GM18499 (cell line): ENCODE results near the gene TMEM198.
A peak's percentile ranks its signal among the peaks of the same experiment; 100 is the strongest.

Source experiments
- ATAC-seq: cut with Tn5 transposase; IDR thresholded peaks from one replicate; pipeline ENCODE4 v1.9.1; 2021; ENCODE audit warnings: moderate number of reproducible peaks; ENCODE audit not compliant: insufficient read depth, unreplicated experiment

The TMEM198 gene

DNA sequence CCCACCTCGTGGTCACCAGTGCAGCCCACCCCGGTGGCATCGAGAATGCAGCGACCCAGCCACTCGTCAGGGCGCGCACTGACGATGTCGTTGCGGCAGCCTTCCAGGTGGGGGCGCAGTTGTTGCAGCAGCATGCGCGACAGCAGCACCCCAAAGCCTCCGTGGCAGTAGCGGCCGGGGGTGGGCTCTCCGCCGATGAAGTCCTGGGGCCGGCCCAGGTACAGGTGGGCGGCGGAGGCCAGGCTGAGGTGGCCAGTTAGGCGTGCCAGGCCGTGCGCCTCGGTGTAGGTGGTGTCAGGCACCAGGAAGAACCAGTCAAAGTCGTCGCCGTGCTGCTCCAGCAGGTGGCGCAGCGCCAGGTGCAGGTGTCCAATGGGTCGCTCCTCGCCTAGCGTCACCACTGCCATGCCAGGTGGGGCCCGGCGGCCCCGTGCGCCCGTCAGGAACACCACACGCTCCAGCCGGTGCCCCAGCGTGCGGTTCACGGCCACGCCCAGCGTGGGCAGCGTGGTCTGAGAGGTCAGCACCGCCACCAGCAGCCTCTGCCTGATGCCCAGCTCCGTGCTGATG, 2.1 kb upstream of the TMEM198 start:
- peak; percentile 46 for ATAC-seq

DNA sequence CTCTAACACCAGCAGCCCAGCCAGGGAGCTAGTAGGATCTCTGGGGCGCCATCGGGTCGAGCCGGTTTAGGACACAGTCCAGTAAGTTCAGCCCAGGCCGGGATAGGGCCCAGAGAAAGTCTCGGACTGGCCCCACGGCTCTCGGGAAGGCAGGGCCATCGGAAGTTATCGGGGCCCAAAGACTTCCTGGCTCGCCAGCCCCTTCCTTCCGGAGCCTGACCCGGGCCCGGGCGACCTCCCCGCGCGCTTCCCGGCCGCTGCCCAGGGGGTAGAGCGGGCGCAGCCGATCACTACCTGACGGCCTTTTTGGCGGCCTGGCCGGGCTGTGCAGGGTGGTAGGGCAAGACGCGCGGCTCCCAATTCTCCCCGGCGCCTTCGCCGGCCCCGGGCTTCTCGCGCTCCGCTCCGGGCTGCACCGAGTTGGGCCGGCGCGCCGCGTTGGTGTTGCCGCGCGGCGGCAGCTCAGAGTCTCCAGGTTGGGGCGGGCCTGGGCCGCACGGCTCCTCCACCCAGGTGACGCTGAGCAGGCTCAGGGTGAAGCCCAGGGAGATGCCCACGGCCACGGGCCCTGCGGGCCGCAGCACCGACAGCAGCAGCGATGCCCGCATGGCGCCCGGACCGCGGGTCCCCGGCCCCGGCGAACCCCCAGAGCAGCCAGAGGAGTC, 765 bp upstream of the TMEM198 start:
- peak; percentile 4 for ATAC-seq

DNA sequence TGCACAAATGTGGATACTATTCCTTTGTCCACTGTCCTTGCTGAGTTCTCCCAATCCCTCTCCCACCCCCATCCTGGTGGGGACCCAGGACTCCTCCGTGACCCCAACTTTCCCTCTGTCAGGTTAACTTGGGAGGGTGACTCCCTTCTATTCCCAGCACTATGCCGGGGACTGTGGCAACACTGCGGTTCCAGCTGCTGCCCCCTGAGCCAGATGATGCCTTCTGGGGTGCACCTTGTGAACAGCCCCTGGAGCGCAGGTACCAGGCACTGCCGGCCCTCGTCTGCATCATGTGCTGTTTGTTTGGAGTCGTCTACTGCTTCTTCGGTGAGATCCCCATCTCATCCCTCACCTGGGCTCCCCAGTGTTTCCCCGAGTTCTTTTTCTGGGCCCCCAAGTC, 739 bp downstream of the TMEM198 start:
- no peak for ATAC-seq

DNA sequence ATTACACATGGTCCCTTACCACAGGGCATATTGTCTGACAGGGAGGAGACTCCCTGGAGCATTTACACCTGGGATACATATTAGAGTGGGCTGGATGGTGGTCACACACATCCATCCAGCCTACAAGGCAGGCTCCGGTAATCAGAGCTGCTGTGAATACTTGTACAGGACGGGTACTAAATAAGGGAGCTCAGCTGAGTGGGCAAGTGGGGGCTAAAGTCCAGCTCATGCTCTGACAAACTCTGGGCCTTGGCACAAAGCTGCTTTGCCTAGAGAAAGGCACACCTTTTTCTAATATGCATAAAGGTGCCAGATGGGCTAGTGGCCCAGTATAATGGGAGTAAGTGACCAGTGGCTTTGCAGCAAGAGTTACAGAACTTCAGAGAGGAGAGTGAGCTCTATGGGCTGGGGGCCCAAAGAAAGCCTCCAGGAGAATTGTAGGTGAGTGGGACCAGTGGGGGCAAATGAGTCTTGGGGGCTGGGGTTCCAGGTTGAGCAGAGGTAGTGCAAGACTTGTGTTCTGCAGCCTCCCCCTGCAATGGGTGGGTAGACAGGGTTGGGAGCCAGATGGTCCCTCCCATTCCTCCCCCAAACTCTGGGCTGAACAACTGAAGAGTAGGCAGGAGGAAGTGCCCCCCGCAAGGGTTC, 1.6 kb downstream of the TMEM198 start:
- ATAC-seq, result no peak

DNA sequence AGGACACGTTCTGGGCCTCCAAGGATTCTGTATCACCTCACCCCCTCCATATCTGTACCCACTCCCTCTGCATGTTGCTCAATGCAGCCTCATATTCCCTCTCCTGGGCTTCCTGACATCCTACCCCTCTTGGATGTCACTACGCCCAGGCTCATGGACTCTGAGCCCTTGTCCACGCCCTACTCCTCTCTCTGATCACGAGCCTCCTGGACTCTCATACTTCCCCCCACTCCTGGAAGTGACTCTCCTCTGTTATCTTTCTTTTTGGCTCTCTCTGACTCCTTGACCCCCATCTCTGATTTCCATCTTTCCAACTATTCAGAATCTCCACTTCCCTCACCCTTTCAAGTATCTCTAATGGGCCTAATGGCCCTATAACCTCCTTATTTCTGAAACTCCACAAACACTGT, 2.1 kb downstream of the TMEM198 start:
- ATAC-seq, result no peak

DNA sequence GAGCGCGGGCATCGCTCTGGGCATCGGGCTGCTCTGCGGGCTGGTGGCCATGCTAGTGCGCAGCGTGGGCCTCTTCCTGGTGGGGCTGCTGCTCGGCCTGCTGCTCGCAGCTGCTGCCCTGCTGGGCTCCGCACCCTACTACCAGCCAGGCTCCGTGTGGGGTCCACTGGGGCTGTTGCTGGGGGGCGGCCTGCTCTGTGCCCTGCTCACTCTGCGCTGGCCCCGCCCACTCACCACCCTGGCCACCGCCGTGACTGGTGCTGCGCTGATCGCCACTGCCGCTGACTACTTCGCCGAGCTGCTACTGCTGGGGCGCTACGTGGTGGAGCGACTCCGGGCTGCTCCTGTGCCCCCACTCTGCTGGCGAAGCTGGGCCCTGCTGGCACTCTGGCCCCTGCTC, 3.8 kb downstream of the TMEM198 start:
- no peak for ATAC-seq

DNA sequence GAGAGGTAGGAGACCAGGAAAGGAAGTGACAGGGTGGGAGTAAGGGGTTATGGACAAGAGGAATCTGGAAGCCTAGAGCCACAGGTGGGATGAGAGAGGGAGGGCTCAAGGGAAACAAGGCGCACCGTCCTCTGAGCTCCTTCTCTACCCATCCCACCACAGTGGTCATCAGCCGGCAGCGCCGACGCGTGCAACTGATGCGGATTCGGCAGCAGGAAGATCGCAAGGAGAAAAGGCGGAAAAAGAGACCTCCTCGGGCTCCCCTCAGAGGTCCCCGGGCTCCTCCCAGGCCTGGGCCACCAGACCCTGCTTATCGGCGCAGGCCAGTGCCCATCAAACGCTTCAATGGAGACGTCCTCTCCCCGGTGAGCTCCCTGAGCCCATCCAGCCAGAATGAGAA, 5.2 kb downstream of the TMEM198 start:
- no peak for ATAC-seq

DNA sequence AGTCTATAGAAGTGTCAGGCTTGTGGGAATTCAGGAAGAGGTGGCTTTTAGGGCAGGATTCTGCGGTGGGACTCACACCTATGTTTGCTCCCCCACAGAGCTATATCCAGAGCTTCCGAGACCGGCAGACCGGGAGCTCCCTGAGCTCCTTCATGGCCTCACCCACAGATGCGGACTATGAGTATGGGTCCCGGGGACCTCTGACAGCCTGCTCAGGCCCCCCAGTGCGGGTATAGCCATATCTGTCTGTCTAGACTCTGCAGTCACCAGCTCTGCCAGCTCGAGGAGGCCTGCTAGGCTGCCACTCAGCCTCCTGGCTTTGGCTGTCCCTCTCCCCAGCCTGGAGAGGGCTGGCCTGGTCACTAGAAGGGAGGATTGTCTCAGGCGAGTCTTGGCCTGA, 5.8 kb downstream of the TMEM198 start:
- ATAC-seq, result no peak

DNA sequence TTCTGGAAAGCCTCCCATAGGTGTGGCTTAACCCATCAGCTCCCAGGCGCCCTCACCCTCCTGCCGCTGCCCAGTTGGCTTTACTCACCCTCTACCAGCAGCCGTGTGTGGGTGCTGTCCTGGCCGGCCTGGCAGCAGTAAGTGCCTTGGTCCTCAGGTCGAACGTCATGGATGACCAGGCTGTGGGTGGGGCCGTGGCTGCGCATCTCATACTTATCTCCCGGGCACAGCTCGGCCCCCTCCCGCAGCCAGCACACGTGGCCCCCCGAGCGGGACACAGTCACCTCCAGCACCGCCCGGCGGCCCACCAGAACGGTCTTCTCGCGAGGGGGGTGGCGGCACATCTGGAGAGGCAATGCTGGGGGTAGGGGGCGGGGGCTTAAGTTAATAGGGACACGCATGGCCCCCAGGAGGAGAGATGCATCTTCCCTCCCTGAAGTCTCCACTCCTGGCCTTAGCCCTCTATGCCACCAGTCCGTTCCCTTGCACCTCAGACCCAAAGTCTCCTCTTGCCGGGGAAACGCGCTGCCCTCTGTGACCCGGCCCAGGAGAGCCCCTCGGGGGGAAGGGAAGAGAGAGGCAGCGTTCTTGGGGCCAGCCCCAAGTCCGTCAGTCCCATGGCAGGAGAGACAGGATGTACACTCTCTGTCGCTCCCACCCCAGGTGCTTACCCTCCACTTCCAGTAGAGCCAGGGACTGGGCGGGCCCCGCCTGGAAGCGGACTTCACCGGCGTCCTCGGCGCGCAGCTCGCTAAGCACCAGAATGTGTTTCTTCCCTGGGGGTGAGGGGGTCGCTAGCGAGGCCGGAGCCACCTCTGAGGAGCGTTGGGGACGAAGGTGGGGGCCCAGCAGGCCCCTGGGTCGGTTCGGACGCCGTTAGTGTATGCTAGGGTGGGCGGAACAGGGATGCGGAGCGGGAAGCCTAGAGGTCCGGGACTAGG, 7.9 kb downstream of the TMEM198 start:
- ATAC-seq, result peak; percentile 6

DNA sequence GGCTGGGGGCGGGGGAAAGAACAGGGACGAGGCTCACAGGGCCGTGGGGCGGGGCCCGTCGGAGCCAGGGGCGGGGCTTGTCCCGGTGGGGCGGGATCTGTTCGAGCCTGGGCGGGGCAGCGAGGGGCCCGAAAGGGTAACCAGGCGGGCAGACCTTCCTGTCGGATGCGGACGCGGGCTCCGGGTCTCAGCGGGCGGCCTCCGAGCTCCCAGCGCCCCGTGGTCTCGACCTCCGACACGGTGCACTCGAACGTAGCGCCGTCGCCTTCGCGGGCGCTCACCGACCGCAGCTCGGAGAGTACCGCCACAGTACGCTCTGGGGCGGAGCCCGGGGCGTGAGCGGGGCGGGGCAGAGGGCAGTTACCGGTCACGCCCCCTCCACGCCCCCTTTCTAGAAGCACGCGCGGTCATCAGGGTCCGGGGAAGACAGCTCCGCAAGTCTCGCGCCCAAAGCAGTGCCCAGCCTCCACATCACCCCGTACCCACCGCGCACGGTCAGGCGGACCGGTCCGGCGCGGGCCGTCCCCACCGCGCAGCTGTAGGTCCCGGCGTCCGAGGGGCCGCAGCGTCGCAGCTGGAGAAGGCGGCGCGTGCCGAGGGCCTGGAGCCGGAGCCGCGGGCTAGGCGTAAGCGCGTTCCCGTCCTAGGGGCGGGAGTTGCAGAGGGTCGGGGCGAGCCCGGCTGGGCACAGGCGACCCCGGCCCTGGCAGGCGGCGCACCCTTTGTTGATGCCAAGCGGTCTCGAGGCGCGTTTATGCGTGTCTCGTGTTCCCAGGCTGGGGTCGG, 8.7 kb downstream of the TMEM198 start:
- peak; percentile 66 for ATAC-seq

DNA sequence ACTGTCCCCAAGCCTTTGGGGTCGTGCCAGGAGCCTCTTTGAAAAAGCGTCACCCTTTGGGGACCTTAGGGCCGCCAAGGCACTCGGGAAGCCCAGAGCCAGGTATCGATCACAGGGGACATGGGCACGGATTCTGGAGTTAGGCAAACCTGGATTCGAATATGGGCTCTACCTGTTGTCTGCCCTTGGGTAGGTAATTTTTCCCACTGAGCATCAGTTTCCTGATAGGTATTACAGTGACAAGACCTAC, 9.3 kb downstream of the TMEM198 start:
- ATAC-seq, result no peak

DNA sequence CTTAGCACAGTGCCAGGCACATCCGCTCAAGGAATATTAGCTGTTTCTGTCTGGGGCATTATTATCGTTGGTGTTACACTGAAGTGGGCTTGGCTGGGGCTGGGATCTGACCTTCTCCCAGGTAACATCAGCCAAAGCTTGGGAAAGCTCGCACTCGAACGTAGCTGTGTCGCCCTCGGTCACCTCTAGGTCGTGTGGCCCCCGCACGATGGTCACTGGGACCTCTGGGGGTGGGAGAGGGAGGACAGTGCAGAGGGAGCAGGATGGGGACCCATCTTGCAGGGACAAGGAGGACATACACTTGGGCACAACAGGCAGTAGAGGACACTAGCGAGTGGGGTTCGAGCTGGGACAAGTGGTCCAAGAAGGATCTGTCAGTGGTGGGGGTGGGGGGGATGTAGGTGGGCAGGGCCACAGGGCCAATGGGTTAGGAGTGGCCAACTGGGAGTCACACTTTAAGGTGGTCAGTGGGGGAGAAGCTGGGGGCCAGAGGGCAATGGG, 9.7 kb downstream of the TMEM198 start:
- no peak for ATAC-seq

DNA sequence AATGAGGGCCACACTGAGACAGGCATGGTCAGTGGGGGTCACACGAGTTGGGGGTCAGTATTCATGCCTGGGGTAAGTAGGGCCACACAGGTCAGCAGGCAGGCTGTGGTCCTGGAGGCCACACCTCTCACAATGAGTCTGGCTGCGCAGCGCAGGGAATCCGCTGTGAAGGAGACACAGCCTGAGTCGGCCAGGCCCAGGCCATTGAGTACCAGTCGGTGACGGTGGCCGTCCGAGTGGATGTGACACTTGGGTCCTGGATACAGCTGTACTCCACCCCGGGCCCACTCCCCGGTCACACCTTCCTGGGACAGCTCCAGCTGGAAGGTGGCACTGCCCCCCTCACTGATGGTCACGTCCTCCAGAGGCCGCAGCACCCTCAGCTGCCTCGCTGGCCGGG, 10.5 kb downstream of the TMEM198 start:
- no peak for ATAC-seq

DNA sequence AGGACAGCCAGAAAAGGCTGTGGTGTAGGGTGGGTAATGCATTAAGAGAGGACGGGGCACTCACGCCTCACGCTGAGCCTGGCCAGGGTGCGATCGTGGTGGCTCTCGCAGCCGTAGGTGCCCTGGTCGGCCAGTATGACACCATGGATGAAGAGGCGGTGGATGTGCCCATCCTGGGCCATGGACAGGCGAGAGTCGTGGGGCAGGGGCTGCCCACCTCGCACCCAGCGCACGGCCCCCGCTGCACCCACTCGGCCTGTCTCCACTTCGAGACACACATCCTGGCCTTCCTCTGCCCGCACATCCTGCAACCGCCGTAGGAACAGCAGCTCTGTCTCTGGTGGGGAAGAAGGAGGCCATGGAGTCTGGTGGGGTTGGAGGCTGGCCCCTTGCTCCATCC, 12.1 kb downstream of the TMEM198 start:
- ATAC-seq, result no peak

DNA sequence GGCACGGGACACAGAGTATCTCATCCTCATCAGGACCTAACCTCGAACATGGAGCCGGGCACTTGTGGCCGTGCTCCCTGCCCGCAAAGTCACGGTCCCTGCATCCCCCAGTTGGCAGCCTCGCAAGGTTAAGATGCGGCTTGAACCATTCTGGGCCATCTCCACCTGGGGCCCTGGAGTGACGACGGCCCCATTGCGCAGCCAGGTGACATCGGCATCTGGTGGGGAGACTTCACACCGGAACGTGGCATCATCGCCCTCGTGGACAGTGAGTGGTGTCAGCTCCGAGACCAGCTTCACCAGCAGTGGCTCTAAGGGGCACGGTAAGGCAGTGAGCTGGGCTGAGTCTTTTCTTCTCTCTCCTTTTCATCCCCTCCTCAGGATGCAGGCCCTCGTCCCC, 12.6 kb downstream of the TMEM198 start:
- ATAC-seq, result no peak

DNA sequence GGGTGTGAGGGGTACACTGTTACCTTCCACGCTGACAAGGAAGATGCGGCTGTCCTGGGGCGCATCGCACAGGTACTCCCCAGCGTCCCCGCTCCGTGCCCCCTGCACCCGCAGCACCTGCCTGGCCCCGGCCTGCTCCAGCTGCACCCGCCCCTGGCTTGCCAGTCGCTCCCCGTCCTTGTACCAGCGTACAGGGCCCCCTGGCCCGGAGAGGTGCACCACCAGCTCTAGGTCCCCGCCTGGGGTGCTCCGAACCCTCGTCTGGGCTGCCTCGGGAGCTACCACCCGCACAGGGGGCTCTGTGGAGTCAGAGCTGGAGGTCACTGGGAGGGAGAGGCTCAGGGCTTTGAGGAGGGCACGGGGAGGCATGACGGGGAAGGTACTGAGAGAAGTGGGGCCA, 13.5 kb downstream of the TMEM198 start:
- no peak for ATAC-seq

DNA sequence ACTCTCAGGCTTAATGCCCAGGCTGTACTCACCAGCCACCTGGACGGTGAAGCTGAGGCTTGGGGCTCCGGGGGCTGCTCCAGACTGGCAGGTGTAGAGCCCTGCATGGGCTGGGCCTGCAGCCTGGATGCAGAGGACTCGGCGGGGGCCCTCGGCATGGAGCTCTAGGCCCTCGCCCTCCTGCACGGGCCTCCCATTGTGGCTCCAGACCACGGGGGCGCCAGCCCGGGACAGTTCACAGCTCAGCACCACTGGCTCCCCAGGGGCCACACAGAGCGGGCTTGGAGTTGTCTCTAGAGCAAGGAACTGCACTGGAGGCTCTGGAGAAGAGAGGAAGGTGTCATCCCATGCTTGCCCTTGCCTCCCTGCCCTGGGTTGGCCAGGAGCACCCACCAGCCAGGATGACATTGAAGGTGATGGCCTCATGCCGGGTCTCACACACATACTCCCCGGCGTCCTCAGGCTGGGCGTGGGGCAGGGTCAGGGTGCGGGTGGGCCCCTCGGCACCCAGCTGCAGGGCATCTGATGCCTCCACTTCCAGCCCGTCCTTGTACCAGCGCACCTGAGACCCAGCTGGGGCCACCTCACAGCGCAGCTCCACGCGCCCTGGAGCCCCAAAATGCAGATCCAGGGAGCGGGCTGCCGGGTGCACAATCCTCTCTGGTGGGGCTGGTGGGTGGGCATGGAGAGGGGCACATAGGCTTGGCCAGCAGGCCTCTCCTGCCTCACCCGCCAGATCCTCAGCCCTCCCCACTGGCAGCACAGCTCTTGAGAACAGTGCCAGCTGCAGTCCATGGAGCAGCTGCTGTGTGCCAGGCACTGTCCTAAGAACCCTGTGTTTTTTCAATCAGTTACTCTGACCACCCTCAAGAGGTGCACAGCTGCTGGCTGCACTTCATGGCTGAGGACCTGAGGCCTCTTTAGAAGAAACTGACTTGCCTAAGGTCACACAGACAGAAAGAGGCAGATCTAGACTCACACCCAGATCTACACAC, 14.3 kb downstream of the TMEM198 start:
- ATAC-seq, result no peak

DNA sequence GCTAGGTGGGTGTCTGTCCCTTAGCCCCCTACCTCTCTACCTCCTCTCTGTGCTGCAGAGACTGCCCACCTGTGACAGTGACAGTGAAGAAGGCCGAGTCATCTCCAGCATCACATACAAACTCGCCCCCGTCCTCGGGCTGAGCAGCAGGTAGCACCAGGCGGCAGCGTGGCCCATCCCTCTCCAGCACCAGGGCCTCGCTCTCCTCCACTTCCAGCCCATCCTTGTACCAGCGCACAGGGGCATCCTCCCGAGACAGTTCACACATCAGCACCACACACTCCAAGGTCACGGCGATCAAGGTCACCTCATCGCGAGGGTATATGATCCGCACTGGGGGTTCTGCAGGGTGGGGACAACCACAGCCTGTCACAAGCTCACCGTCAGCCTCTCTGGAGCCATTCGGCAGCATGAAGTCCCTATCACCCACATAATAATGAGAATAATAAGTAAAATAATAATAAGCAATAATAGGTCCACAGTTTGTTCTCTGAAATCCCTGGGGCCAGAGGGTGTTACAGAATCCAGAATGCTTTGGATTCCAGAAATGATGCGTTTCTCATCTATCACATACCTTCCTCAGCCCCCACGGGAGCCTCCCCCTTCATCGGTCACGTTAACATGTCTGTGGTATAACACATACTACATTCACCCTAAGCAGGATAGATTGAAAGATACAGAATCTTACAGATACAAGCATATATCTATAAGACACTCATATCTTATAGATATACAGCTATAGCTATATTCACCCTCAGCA, 15.5 kb downstream of the TMEM198 start:
- no peak for ATAC-seq
